ENCODE results near the gene CDH12. TPM values are rescaled to one million over a fixed set of nuclear protein-coding genes. Genes with fewer than 3 reads are reported as not detected.

CDH12 gene
- total RNA-seq, 2 donors from 2014 or later = 0.90 to 1.9 TPM

- Histone ChIP-seq H3K36me3 (ENCODE audit: control insufficient read depth, insufficient read depth, low read length) (no peaks in the 10 kb centered on the region), H3K9ac (ENCODE audit: extremely low read depth, low read length, poor library complexity, severe bottlenecking) (no peak overlapping the region), H3K27me3 (ENCODE audit: control insufficient read depth, insufficient read depth, low read length, poor library complexity, severe bottlenecking) (no peaks in the 10 kb centered on the region), H3K9me3 (ENCODE audit: control insufficient read depth, low read length) (no peaks in the 10 kb centered on the region), H3K4me3 (ENCODE audit: low read length) (no peak overlapping the region), H3K27ac (ENCODE audit: low read depth, low read length) (no peak overlapping the region), H3K4me1 (ENCODE audit: control insufficient read depth, insufficient read depth, low read length) (no peaks in the 10 kb centered on the region)
- Mint-ChIP-seq H3K4me3 (no peak overlapping the region), H3K36me3 (ENCODE audit: low read depth) (no peaks in the 10 kb centered on the region), H3K27ac (no peak overlapping the region), H3K9me3 (no peaks in the 10 kb centered on the region), H3K4me1 (no peaks in the 10 kb centered on the region), H3K27me3 (ENCODE audit: insufficient read depth) (no peaks in the 10 kb centered on the region)
- DNase-seq = no peak
- no peak for TF ChIP-seq CTCF (conservative IDR thresholded peaks at IDR 0.05)
These were observed 285.2 kb downstream of the CDH12 start for GRCh38 chr5:22567983-22568382.

- Histone ChIP-seq H3K4me3 (ENCODE audit: low read length) (no peak overlapping the region), H3K9me3 (ENCODE audit: control insufficient read depth, low read length) (no peaks in the 10 kb centered on the region), H3K36me3 (ENCODE audit: control insufficient read depth, insufficient read depth, low read length) (no peaks in the 10 kb centered on the region), H3K9ac (ENCODE audit: extremely low read depth, low read length, poor library complexity, severe bottlenecking) (no peak overlapping the region), H3K4me1 (ENCODE audit: control insufficient read depth, insufficient read depth, low read length) (no peaks in the 10 kb centered on the region), H3K27me3 (ENCODE audit: control insufficient read depth, insufficient read depth, low read length, poor library complexity, severe bottlenecking) (no peaks in the 10 kb centered on the region), H3K27ac (ENCODE audit: low read depth, low read length) (no peak overlapping the region)
- no peak overlapping the region for H3K27ac Mint-ChIP-seq
- H3K36me3 Mint-ChIP-seq (ENCODE audit: low read depth) = no peaks in the 10 kb centered on the region
- peaks cover 8% of the 10 kb centered on the region for H3K4me1 Mint-ChIP-seq
- WGBS, 2 experiments (ENCODE audit: insufficient coverage in 1 of 2, insufficient read length in 1 of 2) = 94 to 100% methylated on average over 1 to 3 of the region's 3 CpGs
- TF ChIP-seq CTCF (conservative IDR thresholded peaks at IDR 0.05) = no peak
- DNase-seq = no peak
- H3K9me3 Mint-ChIP-seq = no peaks in the 10 kb centered on the region
- H3K4me3 Mint-ChIP-seq = no peak overlapping the region
- H3K27me3 Mint-ChIP-seq (ENCODE audit: insufficient read depth) = no peaks in the 10 kb centered on the region
These were observed 293.0 kb downstream of the CDH12 start for GRCh38 chr5:22560147-22560546.

- Histone ChIP-seq H3K9ac (ENCODE audit: extremely low read depth, low read length, poor library complexity, severe bottlenecking) (no peak overlapping the region), H3K27ac (ENCODE audit: low read depth, low read length) (no peak overlapping the region), H3K4me3 (ENCODE audit: low read length) (no peak overlapping the region), H3K4me1 (ENCODE audit: control insufficient read depth, insufficient read depth, low read length) (no peaks in the 10 kb centered on the region), H3K9me3 (ENCODE audit: control insufficient read depth, low read length) (no peaks in the 10 kb centered on the region), H3K27me3 (ENCODE audit: control insufficient read depth, insufficient read depth, low read length, poor library complexity, severe bottlenecking) (no peaks in the 10 kb centered on the region), H3K36me3 (ENCODE audit: control insufficient read depth, insufficient read depth, low read length) (no peaks in the 10 kb centered on the region)
- Mint-ChIP-seq H3K27me3 (ENCODE audit: insufficient read depth) (no peaks in the 10 kb centered on the region), H3K4me3 (no peak overlapping the region), H3K9me3 (no peaks in the 10 kb centered on the region), H3K36me3 (ENCODE audit: low read depth) (no peaks in the 10 kb centered on the region), H3K4me1 (peaks cover 8% of the 10 kb centered on the region), H3K27ac (no peak overlapping the region)
- TF ChIP-seq CTCF (conservative IDR thresholded peaks at IDR 0.05) = no peak
- WGBS, 2 experiments (ENCODE audit: insufficient coverage in 1 of 2, insufficient read length in 1 of 2) = 94 to 100% methylated on average over 6 of the region's 6 CpGs
- DNase-seq = no peak
These were observed 295.9 kb downstream of the CDH12 start for GRCh38 chr5:22557251-22557650.

Data from endodermal cell (in vitro differentiated cells).